Nephron progenitor cell (in vitro differentiated cells): ENCODE data around the gene C19orf81.
A peak's percentile ranks its signal among the peaks of the same experiment; 100 is the strongest.

Source experiments
- DNase-seq: peaks from one replicate; pipeline ENCODE4 v3.0.0; 2021
- H3K27ac Mint-ChIP-seq: 2 replicates; pipeline ENCODE4 v1.8.0; 2021; ENCODE audit warnings: mild to moderate bottlenecking, moderate library complexity, mixed read lengths
- H3K27me3 Mint-ChIP-seq: 2 replicates; pipeline ENCODE4 v1.8.0; 2021; ENCODE audit warnings: mild to moderate bottlenecking, low read depth, mixed read lengths; ENCODE audit not compliant: poor library complexity
- H3K36me3 Mint-ChIP-seq: 2 replicates; pipeline ENCODE4 v1.8.0; 2021; ENCODE audit warnings: low read depth, mixed read lengths
- H3K4me1 Mint-ChIP-seq: 2 replicates; pipeline ENCODE4 v1.8.0; 2021; ENCODE audit warnings: mixed read lengths
- H3K4me3 Mint-ChIP-seq: 2 replicates; pipeline ENCODE4 v1.8.0; 2021; ENCODE audit warnings: mild to moderate bottlenecking, moderate library complexity, mixed read lengths
- H3K9me3 Mint-ChIP-seq: 2 replicates; pipeline ENCODE4 v1.8.0; 2021; ENCODE audit warnings: mild to moderate bottlenecking, moderate library complexity, mixed read lengths
- CTCF ChIP-seq: fragments of 200-600 bp; sonication (generic); IDR thresholded peaks from 2 replicates; pipeline ENCODE4 v1.5.0; 2021; ENCODE audit warnings: antibody characterized with exemption

The C19orf81 gene

DNA sequence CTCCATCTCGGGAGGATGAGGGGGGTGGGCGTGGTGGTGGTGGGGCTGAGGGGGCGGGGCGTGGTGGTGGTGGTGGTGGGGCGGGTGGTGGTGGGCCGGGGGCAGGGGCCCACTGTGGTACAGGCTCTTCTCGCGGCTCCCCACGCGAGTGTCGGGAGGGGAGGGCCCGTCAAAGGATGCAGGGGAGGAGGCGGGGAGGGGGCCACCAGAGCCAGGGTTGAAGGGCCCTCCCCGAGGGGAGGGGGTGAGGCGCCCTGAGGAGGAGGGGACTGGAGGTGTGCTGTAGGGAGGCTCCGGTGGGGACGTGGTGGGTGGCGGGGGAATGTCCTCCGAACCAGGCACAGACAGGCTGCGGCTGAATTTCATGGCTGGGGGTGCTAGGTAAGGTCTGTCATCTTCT is 19.6 kb downstream of the C19orf81 start:
- H3K27me3 Mint-ChIP-seq: peaks cover 83% of the 10 kb centered on the region
- H3K27ac Mint-ChIP-seq: no peak overlapping the region
- H3K4me1 Mint-ChIP-seq: peaks cover 22% of the 10 kb centered on the region
- no peak for TF ChIP-seq CTCF
- no peak for DNase-seq
- peaks cover 14% of the 10 kb centered on the region for H3K36me3 Mint-ChIP-seq
- peaks cover 6% of the 10 kb centered on the region for H3K9me3 Mint-ChIP-seq
- H3K4me3 Mint-ChIP-seq: peak overlapping the region; percentile 54

GRCh38 chr19:50669302-50670101 is 20.3 kb downstream of the C19orf81 start:
- peaks cover 8% of the 10 kb centered on the region for H3K36me3 Mint-ChIP-seq
- DNase-seq: peak; percentile 69
- H3K27me3 Mint-ChIP-seq: peaks cover 83% of the 10 kb centered on the region

DNA sequence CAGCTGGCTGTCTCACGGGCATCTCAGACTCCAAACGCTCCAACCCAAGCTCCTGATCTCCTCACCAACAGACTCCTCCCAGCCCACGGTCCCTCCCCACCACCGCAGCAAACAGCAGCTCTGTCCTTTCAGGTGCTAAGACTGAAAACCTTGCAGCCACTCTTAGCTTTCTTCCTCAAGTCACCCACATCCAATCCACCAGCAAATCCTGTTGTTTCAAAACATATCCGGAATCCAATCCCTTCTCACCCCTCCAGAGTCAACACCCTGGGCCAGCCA is 20.8 kb downstream of the C19orf81 start:
- peaks cover 83% of the 10 kb centered on the region for H3K27me3 Mint-ChIP-seq
- H3K4me3 Mint-ChIP-seq: peak overlapping the region; percentile 7
- TF ChIP-seq CTCF: no peak

More at GRCh38 chr19:50669302-50670101, 20.3 kb downstream of the C19orf81 start:
- Mint-ChIP-seq H3K9me3 (peaks cover under 1% of the 10 kb centered on the region), H3K4me1 (peaks cover 28% of the 10 kb centered on the region), H3K4me3 (peak overlapping the region; percentile 54), H3K27ac (no peak overlapping the region)
- peak; percentile 80 for TF ChIP-seq CTCF

DNA sequence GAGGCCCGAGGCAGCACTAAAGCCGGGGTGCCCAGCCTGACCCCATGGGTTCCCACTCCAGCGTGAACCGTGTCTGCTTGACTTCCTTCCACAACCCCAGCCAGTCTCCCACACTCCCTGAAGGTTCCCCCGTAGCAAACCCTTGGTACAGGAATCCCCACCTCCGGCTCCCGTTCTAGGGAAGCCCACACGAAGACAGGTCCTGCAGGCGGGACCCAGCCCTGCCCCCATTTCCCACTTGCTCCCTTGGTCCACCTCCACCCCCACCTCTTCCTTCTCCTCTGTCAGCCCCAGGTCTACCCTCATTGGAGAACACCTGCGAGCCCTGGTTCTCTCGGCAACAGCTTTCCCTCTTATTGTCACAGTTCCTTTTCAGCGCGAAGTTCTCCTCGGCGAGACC is 23.9 kb downstream of the C19orf81 start:
- Mint-ChIP-seq H3K4me1 (peaks cover 29% of the 10 kb centered on the region), H3K4me3 (no peak overlapping the region), H3K9me3 (no peaks in the 10 kb centered on the region), H3K27ac (no peak overlapping the region), H3K27me3 (peaks cover 88% of the 10 kb centered on the region), H3K36me3 (peaks cover 29% of the 10 kb centered on the region)
- TF ChIP-seq CTCF: no peak
- no peak for DNase-seq

More for the DNA sequence above, 20.8 kb downstream of the C19orf81 start:
- no peak overlapping the region for H3K27ac Mint-ChIP-seq
- peaks cover 29% of the 10 kb centered on the region for H3K4me1 Mint-ChIP-seq
- H3K9me3 Mint-ChIP-seq: no peaks in the 10 kb centered on the region
- no peak for DNase-seq
- H3K36me3 Mint-ChIP-seq: peaks cover 8% of the 10 kb centered on the region

- no peak for TF ChIP-seq CTCF
- Mint-ChIP-seq H3K4me1 (peaks cover 12% of the 10 kb centered on the region), H3K27me3 (peaks cover 85% of the 10 kb centered on the region), H3K36me3 (peaks cover 31% of the 10 kb centered on the region), H3K9me3 (peaks cover 4% of the 10 kb centered on the region), H3K27ac (no peak overlapping the region), H3K4me3 (no peak overlapping the region)
- DNase-seq: no peak
These were observed 27.5 kb downstream of the C19orf81 start for GRCh38 chr19:50676625-50677197.

GRCh38 chr19:50677636-50678035 is 28.4 kb downstream of the C19orf81 start:
- Mint-ChIP-seq H3K27ac (no peak overlapping the region), H3K4me3 (no peak overlapping the region), H3K36me3 (peaks cover 33% of the 10 kb centered on the region), H3K9me3 (peaks cover 4% of the 10 kb centered on the region), H3K27me3 (peaks cover 85% of the 10 kb centered on the region), H3K4me1 (peaks cover 12% of the 10 kb centered on the region)
- no peak for DNase-seq
- TF ChIP-seq CTCF: no peak
